ENCODE results near the gene HSFX4. TPM values are rescaled to one million over a fixed set of nuclear protein-coding genes. Genes with fewer than 3 reads are reported as not detected.

The HSFX4 gene
- polyA plus RNA-seq, 3 donors: not detected

- H4K20me1 ChIP-seq (ENCODE audit: insufficient read depth, low read length): no peaks in the 10 kb centered on the region
- no CpG with 5 or more reads among the region's 3 CpGs for WGBS (ENCODE audit: insufficient coverage)
- H3K27ac ChIP-seq (ENCODE audit: low read depth in 1 of 2, low read length in 2 of 2): no peak overlapping the region
- no peaks in the 10 kb centered on the region for H3K27me3 ChIP-seq (ENCODE audit: control insufficient read depth in 2 of 2, insufficient read depth in 2 of 2, low read length in 2 of 2)
- Mint-ChIP-seq H3K9me3 (peaks cover 0 to 2% (median 0%) of the 10 kb centered on the region in 7 donors), H3K27me3 (ENCODE audit: low read depth in 3 of 3) (peaks cover 0 to 5% (median 1%) of the 10 kb centered on the region in 3 donors), H3K4me1 (peaks cover 5% of the 10 kb centered on the region), H3K36me3 (peaks cover 45 to 65% of the 10 kb centered on the region in 2 donors), H3K27ac (no peak overlapping the region), H3K4me3 (no peak overlapping the region)
- H3K9ac ChIP-seq (ENCODE audit: insufficient read depth, low read length, poor library complexity, severe bottlenecking): no peak overlapping the region
- H3K36me3 ChIP-seq (replicated peaks in 1 of 2; ENCODE audit: control insufficient read depth in 1 of 2, insufficient read depth in 2 of 2, low read length in 2 of 2): peaks cover 30 to 62% of the 10 kb centered on the region in 2 donors
- TF ChIP-seq CTCF (IDR thresholded peaks at IDR 0.05): no peak
- no peak overlapping the region for H3K4me3 ChIP-seq (replicated peaks in 1 of 3; ENCODE audit: low read depth in 2 of 3, low read length in 3 of 3)
- DNase-seq: no peak
- no peak overlapping the region for H2AFZ ChIP-seq (ENCODE audit: insufficient read depth, low read depth, low read length, poor library complexity, severe bottlenecking)
- intact Hi-C loops (cut with micrococcal nuclease): no loop called here
- no peaks in the 10 kb centered on the region for H3K79me2 ChIP-seq (ENCODE audit: insufficient read depth, low read length)
- H3K4me1 ChIP-seq (ENCODE audit: control insufficient read depth in 1 of 2, insufficient read depth in 2 of 2, low read length in 2 of 2): no peaks in the 10 kb centered on the region
- no peaks in the 10 kb centered on the region for H3K9me3 ChIP-seq (replicated peaks in 1 of 2; ENCODE audit: control insufficient read depth in 1 of 2, insufficient read depth in 1 of 2, low read length in 2 of 2)
- H3K4me2 ChIP-seq (replicated peaks; ENCODE audit: extremely low read depth, low read length, poor library complexity, severe bottlenecking): no peak overlapping the region
Measured at GRCh38 chrX:149948016-149948415, 18.6 kb downstream of the HSFX4 start.

- intact Hi-C loops (cut with micrococcal nuclease): no loop called here
- WGBS (ENCODE audit: insufficient coverage): no CpG with 5 or more reads among the region's 6 CpGs
Measured at GRCh38 chrX:149949743-149950436, 20.5 kb downstream of the HSFX4 start.

More at GRCh38 chrX:149949743-149950436, 20.5 kb downstream of the HSFX4 start:
- Mint-ChIP-seq H3K27me3 (ENCODE audit: low read depth in 3 of 3) (peaks cover 0 to under 1% (median 0%) of the 10 kb centered on the region in 3 donors), H3K9me3 (peaks cover 0 to 2% (median 0%) of the 10 kb centered on the region in 7 donors), H3K4me3 (no peak overlapping the region), H3K27ac (no peak overlapping the region), H3K4me1 (no peaks in the 10 kb centered on the region), H3K36me3 (peaks cover 56 to 68% of the 10 kb centered on the region in 2 donors)
- Histone ChIP-seq H3K36me3 (replicated peaks in 1 of 2; ENCODE audit: control insufficient read depth in 1 of 2, insufficient read depth in 2 of 2, low read length in 2 of 2) (peaks cover 36 to 69% of the 10 kb centered on the region in 2 donors), H3K27me3 (ENCODE audit: control insufficient read depth in 2 of 2, insufficient read depth in 2 of 2, low read length in 2 of 2) (no peaks in the 10 kb centered on the region), H2AFZ (ENCODE audit: insufficient read depth, low read depth, low read length, poor library complexity, severe bottlenecking) (no peak overlapping the region), H3K4me1 (ENCODE audit: control insufficient read depth in 1 of 2, insufficient read depth in 2 of 2, low read length in 2 of 2) (no peaks in the 10 kb centered on the region), H3K4me3 (replicated peaks in 1 of 3; ENCODE audit: low read depth in 2 of 3, low read length in 3 of 3) (no peak overlapping the region), H3K9ac (ENCODE audit: insufficient read depth, low read length, poor library complexity, severe bottlenecking) (no peak overlapping the region), H3K27ac (ENCODE audit: low read depth in 1 of 2, low read length in 2 of 2) (no peak overlapping the region), H3K4me2 (replicated peaks; ENCODE audit: extremely low read depth, low read length, poor library complexity, severe bottlenecking) (no peak overlapping the region), H4K20me1 (ENCODE audit: insufficient read depth, low read length) (no peaks in the 10 kb centered on the region), H3K79me2 (ENCODE audit: insufficient read depth, low read length) (no peaks in the 10 kb centered on the region), H3K9me3 (replicated peaks in 1 of 2; ENCODE audit: control insufficient read depth in 1 of 2, insufficient read depth in 1 of 2, low read length in 2 of 2) (no peaks in the 10 kb centered on the region)
- no peak for TF ChIP-seq CTCF (IDR thresholded peaks at IDR 0.05)
- DNase-seq: no peak
